Measurements from ENCODE around the gene PCDHGB6. TPM values are rescaled to one million over a fixed set of nuclear protein-coding genes. Genes with fewer than 3 reads are reported as not detected.

The PCDHGB6 gene
- total RNA-seq, 3 donors from 2014 or later = 8.8 to 12.8 (median 10.8) TPM

DNA sequence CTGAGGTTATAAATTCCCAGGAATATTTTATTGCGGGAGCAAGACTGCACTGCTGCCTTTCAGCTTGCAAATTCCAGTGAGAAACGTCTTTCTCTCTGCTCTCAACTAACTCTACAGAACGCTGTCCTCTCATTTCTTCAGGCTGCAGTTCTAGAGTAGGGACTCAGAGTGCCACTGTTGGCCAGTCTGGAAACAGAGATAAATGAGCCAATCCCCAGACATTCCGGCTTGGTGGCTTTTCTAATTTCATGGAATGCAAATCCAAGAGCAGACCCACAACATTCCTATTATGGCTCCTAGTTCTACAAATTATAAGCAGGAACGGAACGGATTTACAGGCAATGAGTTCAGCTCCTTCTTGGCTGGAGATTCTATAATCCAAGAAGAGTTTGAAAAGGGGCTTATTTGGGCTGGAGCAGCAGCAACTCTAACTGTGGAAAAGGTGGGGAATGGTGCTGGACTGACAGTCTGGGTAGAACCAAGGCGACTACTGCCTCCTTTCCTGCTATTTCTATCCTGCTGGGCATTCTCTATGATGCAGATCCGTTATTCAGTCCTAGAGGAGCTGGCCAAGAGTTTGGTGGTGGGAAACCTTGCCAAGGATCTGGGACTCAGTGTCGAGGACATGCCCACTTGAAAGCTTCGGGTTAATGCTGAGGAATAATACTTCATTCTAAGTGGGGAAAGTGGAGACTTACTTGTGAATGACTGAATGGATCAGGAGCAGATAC, 31.8 kb downstream of the PCDHGB6 start:
- DNase-seq (ENCODE audit: low spot score in 2 of 2) = no peak
- Histone ChIP-seq H3K4me3 (no peak overlapping the region), H3K36me3 (no peaks in the 10 kb centered on the region), H3K27me3 (no peaks in the 10 kb centered on the region), H3K9me3 (peaks cover 84 to 97% of the 10 kb centered on the region in 2 donors), H3K27ac (no peak overlapping the region), H3K4me1 (no peaks in the 10 kb centered on the region)
- TF ChIP-seq POLR2AphosphoS5 (IDR thresholded peaks at IDR 0.05) (no peak), POLR2A (IDR thresholded peaks at IDR 0.05) (no peak)
- TF ChIP-seq, protein P1, sequence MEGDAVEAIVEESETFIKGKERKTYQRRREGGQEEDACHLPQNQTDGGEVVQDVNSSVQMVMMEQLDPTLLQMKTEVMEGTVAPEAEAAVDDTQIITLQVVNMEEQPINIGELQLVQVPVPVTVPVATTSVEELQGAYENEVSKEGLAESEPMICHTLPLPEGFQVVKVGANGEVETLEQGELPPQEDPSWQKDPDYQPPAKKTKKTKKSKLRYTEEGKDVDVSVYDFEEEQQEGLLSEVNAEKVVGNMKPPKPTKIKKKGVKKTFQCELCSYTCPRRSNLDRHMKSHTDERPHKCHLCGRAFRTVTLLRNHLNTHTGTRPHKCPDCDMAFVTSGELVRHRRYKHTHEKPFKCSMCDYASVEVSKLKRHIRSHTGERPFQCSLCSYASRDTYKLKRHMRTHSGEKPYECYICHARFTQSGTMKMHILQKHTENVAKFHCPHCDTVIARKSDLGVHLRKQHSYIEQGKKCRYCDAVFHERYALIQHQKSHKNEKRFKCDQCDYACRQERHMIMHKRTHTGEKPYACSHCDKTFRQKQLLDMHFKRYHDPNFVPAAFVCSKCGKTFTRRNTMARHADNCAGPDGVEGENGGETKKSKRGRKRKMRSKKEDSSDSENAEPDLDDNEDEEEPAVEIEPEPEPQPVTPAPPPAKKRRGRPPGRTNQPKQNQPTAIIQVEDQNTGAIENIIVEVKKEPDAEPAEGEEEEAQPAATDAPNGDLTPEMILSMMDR (IDR thresholded peaks at IDR 0.05) = no peak
- intact Hi-C loops (cut with DNase I; ENCODE audit: low total_unique reads) = no loop called here

DNA sequence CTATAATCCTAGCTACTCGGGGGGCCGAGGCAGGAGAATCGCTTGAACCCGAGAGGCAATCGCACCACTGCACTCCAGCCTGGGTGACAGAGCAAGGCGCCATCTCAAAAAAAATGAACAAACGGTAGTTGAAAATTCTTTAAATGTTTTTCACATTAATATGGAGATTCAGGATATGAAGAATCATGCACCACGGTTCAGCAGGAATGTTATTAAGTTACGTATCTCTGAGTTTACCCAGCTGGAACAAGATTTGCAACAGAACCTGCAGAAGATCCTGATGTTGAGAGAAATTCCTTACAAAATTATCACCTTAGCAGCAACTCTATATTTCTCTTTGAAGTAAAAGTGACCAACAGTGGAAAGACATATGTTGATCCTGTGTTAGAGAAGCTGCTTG, 32.5 kb downstream of the PCDHGB6 start:
- TF ChIP-seq, protein P1 (IDR thresholded peaks at IDR 0.05) = no peak
- TF ChIP-seq POLR2AphosphoS5 (IDR thresholded peaks at IDR 0.05) (no peak), POLR2A (IDR thresholded peaks at IDR 0.05) (no peak)
- DNase-seq (ENCODE audit: low spot score in 2 of 2) = no peak
- no peak overlapping the region for H3K27ac ChIP-seq
- H3K4me1 ChIP-seq = no peaks in the 10 kb centered on the region
- intact Hi-C loops (cut with DNase I; ENCODE audit: low total_unique reads) = no loop called here
- no peak overlapping the region for H3K4me3 ChIP-seq
- H3K27me3 ChIP-seq = no peaks in the 10 kb centered on the region
- peaks cover 89 to 97% of the 10 kb centered on the region in 2 donors for H3K9me3 ChIP-seq
- H3K36me3 ChIP-seq = no peaks in the 10 kb centered on the region

DNA sequence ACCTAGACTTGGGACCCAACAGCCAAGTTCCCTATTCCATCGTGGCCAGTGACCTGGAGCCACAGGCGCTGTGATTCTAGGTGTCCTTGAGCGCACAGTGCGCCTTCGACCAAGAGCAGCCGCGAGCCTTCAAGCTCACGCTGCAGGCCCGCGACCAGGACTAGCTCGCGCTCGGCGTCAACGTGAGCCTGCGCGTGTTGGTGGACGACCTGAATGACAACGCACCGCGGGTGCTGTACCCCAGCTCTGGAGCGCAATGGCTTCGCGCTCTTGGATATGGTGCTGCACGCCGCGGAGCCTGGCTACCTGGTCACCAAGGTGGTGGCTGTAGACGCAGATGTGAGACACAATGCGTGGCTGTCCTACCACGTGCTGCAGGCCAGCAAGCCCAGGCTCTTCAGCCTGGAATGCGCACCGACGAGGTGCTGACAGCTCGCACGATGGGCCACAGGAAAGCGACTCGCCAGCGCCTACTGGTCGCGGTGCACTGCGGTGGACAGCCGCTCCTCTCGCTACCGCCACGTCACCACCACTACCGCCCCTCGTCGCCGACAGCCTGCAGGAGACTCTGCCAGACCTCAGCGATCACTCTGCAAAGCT, 33.9 kb downstream of the PCDHGB6 start:
- intact Hi-C loops (cut with DNase I; ENCODE audit: low total_unique reads) = no loop called here
- no peaks in the 10 kb centered on the region for H3K4me1 ChIP-seq
- no peak overlapping the region for H3K27ac ChIP-seq
- no peaks in the 10 kb centered on the region for H3K36me3 ChIP-seq
- TF ChIP-seq POLR2A (IDR thresholded peaks at IDR 0.05) (no peak), POLR2AphosphoS5 (IDR thresholded peaks at IDR 0.05) (no peak)
- TF ChIP-seq, protein P1 (IDR thresholded peaks at IDR 0.05) = no peak
- H3K27me3 ChIP-seq = no peaks in the 10 kb centered on the region
- H3K4me3 ChIP-seq = peak overlapping the region in 1 of 3 donors; percentile 13
- H3K9me3 ChIP-seq = peaks cover 91 to 97% of the 10 kb centered on the region in 2 donors
- DNase-seq (ENCODE audit: low spot score in 2 of 2) = no peak

Other genes starting within 250 kb of the PCDHGB6 start
- 1 to 10 TPM; 2.3 to 4.6 (median 3.4) TPM for gene PCDHB7, start 235.4 kb upstream of the PCDHGB6 start, total RNA-seq
- 1 to 10 TPM in 1 of 3 donors, under 1 TPM in 2; 0.73 to 4.6 (median 0.80) TPM for gene PCDHB8, start 230.2 kb upstream of the PCDHGB6 start, total RNA-seq
- 10 to 100 TPM in 1 of 3 donors, 1 to 10 TPM in 2; 4.3 to 11.8 (median 6.3) TPM for gene PCDHB16, start 225.6 kb upstream of the PCDHGB6 start, total RNA-seq
- gene PCDHB9, start 220.9 kb upstream of the PCDHGB6 start, total RNA-seq = 1 to 10 TPM; 2.2 to 4.6 (median 4.1) TPM
- 1 to 10 TPM; 3.8 to 4.8 (median 4.6) TPM for gene PCDHB10, start 215.7 kb upstream of the PCDHGB6 start, total RNA-seq
- 1 to 10 TPM; 2.3 to 4.6 (median 2.7) TPM for gene PCDHB11, start 208.4 kb upstream of the PCDHGB6 start, total RNA-seq
- gene PCDHB12, start 199.3 kb upstream of the PCDHGB6 start, total RNA-seq = 1 to 10 TPM; 3.7 to 5.2 (median 5.0) TPM
- gene PCDHB13, start 194.1 kb upstream of the PCDHGB6 start, total RNA-seq = 1 to 10 TPM; 3.7 to 5.9 (median 4.8) TPM
- gene PCDHB14, start 184.7 kb upstream of the PCDHGB6 start, total RNA-seq = 1 to 10 TPM; 4.2 to 5.9 (median 5.9) TPM
- 1 to 10 TPM; 1.6 to 4.2 (median 3.3) TPM for gene PCDHB15, start 162.6 kb upstream of the PCDHGB6 start, total RNA-seq
- gene SLC25A2, start 104.0 kb upstream of the PCDHGB6 start, total RNA-seq = 1 to 10 TPM in 1 of 3 donors, under 1 TPM in 2; 0.64 to 2.0 (median 0.98) TPM
- 10 to 100 TPM; 59.2 to 96.2 (median 68.2) TPM for gene TAF7, start 87.2 kb upstream of the PCDHGB6 start, total RNA-seq
- gene PCDHGA1, start 77.5 kb upstream of the PCDHGB6 start, total RNA-seq = 1 to 10 TPM in 2 of 3 donors, under 1 TPM in 1; 0.80 to 1.3 (median 1.2) TPM
- 1 to 10 TPM; 4.6 to 8.6 (median 6.2) TPM for gene PCDHGA2, start 69.3 kb upstream of the PCDHGB6 start, total RNA-seq
- gene PCDHGA3, start 64.2 kb upstream of the PCDHGB6 start, total RNA-seq = 1 to 10 TPM; 4.3 to 5.9 (median 5.0) TPM
- 1 to 10 TPM; 2.7 to 5.9 (median 5.1) TPM for gene PCDHGB1, start 57.9 kb upstream of the PCDHGB6 start, total RNA-seq
- 10 to 100 TPM in 1 of 3 donors, 1 to 10 TPM in 2; 5.3 to 12.1 (median 6.4) TPM for gene PCDHGA4, start 53.0 kb upstream of the PCDHGB6 start, total RNA-seq
- gene PCDHGB2, start 48.0 kb upstream of the PCDHGB6 start, total RNA-seq = 10 to 100 TPM in 1 of 3 donors, 1 to 10 TPM in 2; 6.2 to 10.5 (median 7.8) TPM
- gene PCDHGA5, start 43.9 kb upstream of the PCDHGB6 start, total RNA-seq = 1 to 10 TPM; 5.4 to 9.4 (median 8.8) TPM
- gene PCDHGB3, start 37.8 kb upstream of the PCDHGB6 start, total RNA-seq = 10 to 100 TPM in 1 of 3 donors, 1 to 10 TPM in 2; 5.3 to 10.2 (median 8.6) TPM
- gene PCDHGA6, start 34.1 kb upstream of the PCDHGB6 start, total RNA-seq = 1 to 10 TPM; 4.0 to 8.5 (median 8.3) TPM
- 10 to 100 TPM in 1 of 3 donors, 1 to 10 TPM in 2; 3.7 to 10.8 (median 10.0) TPM for gene PCDHGA7, start 25.3 kb upstream of the PCDHGB6 start, total RNA-seq
- 10 to 100 TPM in 1 of 3 donors, 1 to 10 TPM in 2; 5.3 to 10.5 (median 8.9) TPM for gene PCDHGB4, start 20.3 kb upstream of the PCDHGB6 start, total RNA-seq
- gene PCDHGA8, start 15.4 kb upstream of the PCDHGB6 start, total RNA-seq = 1 to 10 TPM; 2.6 to 7.2 (median 6.0) TPM
- 10 to 100 TPM in 2 of 3 donors, 1 to 10 TPM in 1; 7.5 to 20.6 (median 19.8) TPM for gene PCDHGB5, start 10.1 kb upstream of the PCDHGB6 start, total RNA-seq
- gene PCDHGA9, start 5.2 kb upstream of the PCDHGB6 start, total RNA-seq = 10 to 100 TPM in 2 of 3 donors, 1 to 10 TPM in 1; 7.8 to 16.7 (median 13.8) TPM
- 10 to 100 TPM in 2 of 3 donors, 1 to 10 TPM in 1; 7.2 to 10.7 (median 10.5) TPM for gene PCDHGA10, start 5.0 kb downstream of the PCDHGB6 start, total RNA-seq
- gene PCDHGB7, start 9.7 kb downstream of the PCDHGB6 start, total RNA-seq = 10 to 100 TPM; 15.4 to 21.3 (median 16.0) TPM
- gene PCDHGA11, start 13.0 kb downstream of the PCDHGB6 start, total RNA-seq = 1 to 10 TPM; 5.0 to 9.8 (median 9.7) TPM
- 10 to 100 TPM in 2 of 3 donors, 1 to 10 TPM in 1; 9.8 to 12.0 (median 11.1) TPM for gene PCDHGA12, start 22.5 kb downstream of the PCDHGB6 start, total RNA-seq
- 10 to 100 TPM; 29.6 to 41.6 (median 35.1) TPM for gene PCDHGC3, start 67.9 kb downstream of the PCDHGB6 start, total RNA-seq
- gene PCDHGC4, start 77.0 kb downstream of the PCDHGB6 start, total RNA-seq = 1 to 10 TPM; 2.6 to 6.2 (median 6.0) TPM
- 1 to 10 TPM; 2.1 to 3.5 (median 3.3) TPM for gene PCDHGC5, start 81.1 kb downstream of the PCDHGB6 start, total RNA-seq
- gene DIAPH1, start 211.0 kb downstream of the PCDHGB6 start, total RNA-seq = 10 to 100 TPM; 58.8 to 64.8 (median 63.6) TPM
- gene HDAC3, start 228.8 kb downstream of the PCDHGB6 start, total RNA-seq = 10 to 100 TPM; 50.2 to 52.5 (median 52.1) TPM
- 1 to 10 TPM; 1.3 to 4.3 (median 4.0) TPM for gene RELL2, start 229.0 kb downstream of the PCDHGB6 start, total RNA-seq
- 10 to 100 TPM; 18.1 to 32.1 (median 24.3) TPM for gene FCHSD1, start 243.4 kb downstream of the PCDHGB6 start, total RNA-seq